A549 (cell line): ENCODE data around the gene SOX5.

Experiments
- CTCF ChIP-seq: fragments of >200 bp; sonication (Bioruptor Twin); formaldehyde crosslinking; IDR thresholded peaks from 3 replicates; pipeline ENCODE4 v1.5.1; 2016
- HMGXB4 ChIP-seq: fragments of 250-450 bp; sonication (Bioruptor Pico); IDR thresholded peaks from 2 replicates; pipeline ENCODE4 v1.5.0; 2021; ENCODE audit warnings: mild to moderate bottlenecking, moderate library complexity, borderline replicate concordance
- RAD21 ChIP-seq, 2 experiments: fragments of >200 bp in 1 of 2; sonication (Bioruptor Twin) in 1 of 2; formaldehyde crosslinking in 1 of 2; IDR thresholded peaks in 1 of 2; conservative IDR thresholded peaks in 1 of 2; 2 replicates in 1 of 2; 3 replicates in 1 of 2; pipeline ENCODE4 v1.6.1; 2012 to 2018; ENCODE audit warnings: inconsistent platforms in 1 of 2
- RFX5 ChIP-seq: fragments of 450-650 bp; IDR thresholded peaks from 2 replicates; pipeline ENCODE4 v1.7.1; 2014; ENCODE audit warnings: antibody characterized with exemption, mild to moderate bottlenecking, moderate library complexity

GRCh38 chr12:23729359-23729758, 220.1 kb downstream of the SOX5 start:
- TF ChIP-seq RFX5 (no peak), RAD21 (conservative IDR thresholded peaks at IDR 0.05 in 1 of 2, IDR thresholded peaks at IDR 0.05 in 1 of 2) (no peak), CTCF (no peak), HMGXB4 (CRISPR knock-in tag) (no peak)
